ENCODE data around the gene FAM186B. TPM values are rescaled to one million over a fixed set of nuclear protein-coding genes. Genes with fewer than 3 reads are reported as not detected.

The FAM186B gene
- total and polyA plus RNA-seq, 3 donors from 2014 or later: 54.9 to 178 (median 68.6) TPM

DNA sequence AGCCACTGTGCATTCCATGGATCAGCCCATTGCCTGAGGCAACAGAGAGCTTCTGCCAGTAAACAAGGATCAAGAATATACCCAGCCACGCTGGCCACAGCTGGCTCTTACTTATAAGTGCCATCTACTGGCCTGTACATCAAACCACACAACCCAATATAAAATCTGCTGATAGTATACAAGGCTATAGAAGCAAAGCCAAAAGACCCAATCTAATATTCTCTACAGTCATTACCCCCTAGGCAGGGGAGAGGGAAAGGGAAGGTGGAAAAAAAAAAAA is 4.4 kb upstream of the FAM186B start:
- TF ChIP-seq, protein P1, sequence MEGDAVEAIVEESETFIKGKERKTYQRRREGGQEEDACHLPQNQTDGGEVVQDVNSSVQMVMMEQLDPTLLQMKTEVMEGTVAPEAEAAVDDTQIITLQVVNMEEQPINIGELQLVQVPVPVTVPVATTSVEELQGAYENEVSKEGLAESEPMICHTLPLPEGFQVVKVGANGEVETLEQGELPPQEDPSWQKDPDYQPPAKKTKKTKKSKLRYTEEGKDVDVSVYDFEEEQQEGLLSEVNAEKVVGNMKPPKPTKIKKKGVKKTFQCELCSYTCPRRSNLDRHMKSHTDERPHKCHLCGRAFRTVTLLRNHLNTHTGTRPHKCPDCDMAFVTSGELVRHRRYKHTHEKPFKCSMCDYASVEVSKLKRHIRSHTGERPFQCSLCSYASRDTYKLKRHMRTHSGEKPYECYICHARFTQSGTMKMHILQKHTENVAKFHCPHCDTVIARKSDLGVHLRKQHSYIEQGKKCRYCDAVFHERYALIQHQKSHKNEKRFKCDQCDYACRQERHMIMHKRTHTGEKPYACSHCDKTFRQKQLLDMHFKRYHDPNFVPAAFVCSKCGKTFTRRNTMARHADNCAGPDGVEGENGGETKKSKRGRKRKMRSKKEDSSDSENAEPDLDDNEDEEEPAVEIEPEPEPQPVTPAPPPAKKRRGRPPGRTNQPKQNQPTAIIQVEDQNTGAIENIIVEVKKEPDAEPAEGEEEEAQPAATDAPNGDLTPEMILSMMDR (IDR thresholded peaks at IDR 0.05): no peak
- TF ChIP-seq POLR2A (IDR thresholded peaks at IDR 0.05): no peak
- intact Hi-C loops (cut with DNase I; ENCODE audit: low total_unique reads): no loop called here
- H3K27me3 ChIP-seq: no peaks in the 10 kb centered on the region
- H3K9me3 ChIP-seq: no peaks in the 10 kb centered on the region
- H3K4me3 ChIP-seq: no peak overlapping the region
- H3K36me3 ChIP-seq (ENCODE audit: low read depth, missing control alignments): no peaks in the 10 kb centered on the region
- 96 to 100% methylated on average over 1 of the region's 1 CpG for WGBS, 2 donors
- H3K4me1 ChIP-seq: no peaks in the 10 kb centered on the region
- no peak overlapping the region for H3K27ac ChIP-seq
- DNase-seq: no peak

DNA sequence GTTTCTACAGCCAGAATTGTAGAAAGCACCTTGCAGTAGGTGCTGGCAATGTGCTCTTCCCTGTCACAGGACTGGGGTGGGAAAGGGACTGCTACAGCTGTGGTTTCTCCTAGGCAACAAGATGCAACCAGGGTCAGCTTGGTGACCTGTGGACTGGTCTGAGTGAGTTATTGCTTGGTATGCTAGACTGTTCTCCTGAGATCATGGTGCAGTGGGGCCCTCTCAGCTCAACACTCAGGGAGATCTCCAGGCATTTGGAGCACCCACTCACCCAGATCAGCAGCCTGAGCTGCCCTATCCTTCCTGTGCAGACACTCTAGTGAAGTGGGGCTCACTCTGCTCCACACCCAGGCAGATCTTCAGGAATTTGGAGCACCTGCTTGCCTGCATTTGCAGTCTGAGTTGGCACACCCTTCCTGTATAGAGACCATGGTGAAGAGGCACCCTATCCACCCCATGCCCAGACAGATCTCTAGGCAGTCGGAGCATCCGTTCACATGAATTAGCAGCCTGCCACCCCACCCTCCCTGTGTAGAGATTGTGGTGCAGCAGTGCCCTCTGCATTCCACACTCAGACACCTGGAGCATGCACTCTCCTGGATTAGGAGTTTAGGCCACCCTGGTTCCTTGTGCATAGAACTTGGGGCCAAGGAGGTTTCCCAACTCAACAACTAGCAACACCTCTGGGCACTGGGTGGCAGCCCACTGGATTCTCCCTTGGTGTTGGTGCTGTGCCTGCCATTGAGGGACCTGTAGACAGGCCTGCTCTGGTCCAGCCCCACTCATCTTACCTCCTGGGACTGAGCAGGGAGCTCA is 3.8 kb upstream of the FAM186B start:
- DNase-seq: no peak
- Histone ChIP-seq H3K4me1 (no peaks in the 10 kb centered on the region), H3K27ac (no peak overlapping the region), H3K27me3 (no peaks in the 10 kb centered on the region), H3K9me3 (no peaks in the 10 kb centered on the region), H3K4me3 (no peak overlapping the region), H3K36me3 (ENCODE audit: low read depth, missing control alignments) (no peaks in the 10 kb centered on the region)
- TF ChIP-seq, protein P1 (IDR thresholded peaks at IDR 0.05): no peak
- TF ChIP-seq POLR2A (IDR thresholded peaks at IDR 0.05): no peak
- intact Hi-C loops (cut with DNase I; ENCODE audit: low total_unique reads): no loop called here
- 85 to 92% methylated on average over 2 of the region's 2 CpGs for WGBS, 2 donors

DNA sequence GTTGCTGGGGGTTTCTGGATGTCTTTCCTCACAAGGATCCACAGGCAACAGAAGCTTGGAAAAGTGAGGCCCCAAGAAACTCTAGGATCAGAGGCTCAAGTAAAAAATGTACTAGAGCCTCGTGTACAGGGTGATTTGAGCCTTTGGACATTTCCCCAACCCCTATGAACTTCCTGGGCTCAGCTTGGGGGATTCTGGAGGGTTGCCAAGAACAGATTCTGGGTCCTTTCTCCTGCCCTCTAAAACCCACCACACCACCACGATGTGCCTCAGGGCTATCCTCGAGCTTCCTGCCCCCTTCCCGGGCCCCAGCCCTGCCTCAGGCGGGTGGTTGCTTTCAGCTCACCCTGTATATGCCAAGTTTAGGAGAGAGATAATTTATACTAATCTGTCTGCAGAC is 583 bp downstream of the FAM186B start:
- H3K9me3 ChIP-seq: no peaks in the 10 kb centered on the region
- TF ChIP-seq POLR2A (IDR thresholded peaks at IDR 0.05): no peak
- TF ChIP-seq, protein P1 (IDR thresholded peaks at IDR 0.05): no peak
- DNase-seq: no peak
- H3K4me1 ChIP-seq: no peaks in the 10 kb centered on the region
- H3K27ac ChIP-seq: no peak overlapping the region
- no peaks in the 10 kb centered on the region for H3K36me3 ChIP-seq (ENCODE audit: low read depth, missing control alignments)
- 54 to 73% methylated on average over 5 of the region's 5 CpGs for WGBS, 2 donors
- intact Hi-C loops (cut with DNase I; ENCODE audit: low total_unique reads): no loop called here
- no peak overlapping the region for H3K4me3 ChIP-seq
- H3K27me3 ChIP-seq: no peaks in the 10 kb centered on the region

DNA sequence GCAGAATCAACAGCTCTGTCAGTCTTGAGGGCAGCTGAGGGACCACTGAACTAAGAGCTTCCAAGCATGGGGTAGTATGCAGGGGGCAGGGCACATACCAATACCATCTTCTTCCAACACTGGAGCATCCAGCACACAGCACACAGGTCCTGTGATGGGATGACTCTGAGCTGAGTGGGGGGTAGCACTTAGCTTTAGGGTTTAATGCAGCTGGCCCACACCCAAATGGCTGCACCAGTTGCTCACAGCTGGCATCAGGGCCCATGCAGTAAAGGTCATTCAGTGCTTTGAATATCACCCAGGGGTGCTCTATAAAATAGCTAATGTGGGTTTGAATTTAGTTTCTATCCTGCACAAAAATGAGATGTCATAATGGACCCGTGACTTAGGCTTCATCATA is 1.7 kb downstream of the FAM186B start:
- TF ChIP-seq, protein P1 (IDR thresholded peaks at IDR 0.05): no peak
- TF ChIP-seq POLR2A (IDR thresholded peaks at IDR 0.05): no peak
- Histone ChIP-seq H3K36me3 (ENCODE audit: low read depth, missing control alignments) (no peaks in the 10 kb centered on the region), H3K4me3 (no peak overlapping the region), H3K27me3 (no peaks in the 10 kb centered on the region), H3K4me1 (no peaks in the 10 kb centered on the region), H3K9me3 (no peaks in the 10 kb centered on the region), H3K27ac (no peak overlapping the region)
- WGBS, 2 donors: 100% methylated on average over 1 of the region's 1 CpG
- no peak for DNase-seq
- intact Hi-C loops (cut with DNase I; ENCODE audit: low total_unique reads): no loop called here

DNA sequence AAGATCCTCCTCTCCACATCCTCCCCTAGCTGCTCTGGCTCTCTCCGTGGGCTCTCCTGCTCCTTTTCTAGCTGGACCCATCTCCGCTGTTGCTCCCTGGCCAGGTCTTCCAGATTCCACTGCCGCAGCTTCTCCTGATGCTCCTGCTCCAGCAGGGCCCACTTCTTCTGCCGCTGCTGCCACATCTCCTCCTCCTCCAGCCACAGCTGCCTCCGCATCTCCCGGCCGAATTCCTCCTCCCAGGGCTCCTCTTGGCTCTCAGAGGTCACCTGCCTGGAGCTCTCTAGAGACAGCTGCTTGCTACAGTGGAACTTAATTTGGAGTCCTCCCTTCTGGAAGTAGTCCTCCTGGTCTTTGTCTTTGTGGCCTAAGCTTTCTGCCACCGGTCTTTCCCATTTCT is 5.5 kb downstream of the FAM186B start:
- H3K4me3 ChIP-seq: no peak overlapping the region
- no peak for DNase-seq
- H3K27ac ChIP-seq: no peak overlapping the region
- intact Hi-C loops (cut with DNase I; ENCODE audit: low total_unique reads): no loop called here
- no peaks in the 10 kb centered on the region for H3K4me1 ChIP-seq
- H3K27me3 ChIP-seq: no peaks in the 10 kb centered on the region
- TF ChIP-seq, protein P1 (IDR thresholded peaks at IDR 0.05): no peak
- no peak for TF ChIP-seq POLR2A (IDR thresholded peaks at IDR 0.05)
- H3K9me3 ChIP-seq: no peaks in the 10 kb centered on the region
- WGBS, 2 donors: 93 to 94% methylated on average over 8 of the region's 8 CpGs
- no peaks in the 10 kb centered on the region for H3K36me3 ChIP-seq (ENCODE audit: low read depth, missing control alignments)
